ES-I3 (cell line): ENCODE data around the gene TBC1D9B.

ENCODE experiments used
- H3K36me3 ChIP-seq: 2 replicates; pipeline ENCODE4 v1.6.1; 2013; ENCODE audit warnings: mild to moderate bottlenecking, low read length, control low read depth, moderate library complexity; ENCODE audit not compliant: insufficient read depth
- H3K4me1 ChIP-seq: 2 replicates; pipeline ENCODE4 v1.6.1; 2013; ENCODE audit warnings: mild to moderate bottlenecking, control low read depth, low read length; ENCODE audit not compliant: insufficient read depth
- H3K9ac ChIP-seq: 2 replicates; pipeline ENCODE4 v1.6.1; 2013; ENCODE audit warnings: low read depth, mild to moderate bottlenecking, low read length, moderate library complexity
- H3K9me3 ChIP-seq: 2 replicates; pipeline ENCODE4 v1.6.1; 2013; ENCODE audit warnings: mild to moderate bottlenecking, low read length, moderate library complexity; ENCODE audit not compliant: control insufficient read depth, insufficient read depth

The TBC1D9B gene

DNA sequence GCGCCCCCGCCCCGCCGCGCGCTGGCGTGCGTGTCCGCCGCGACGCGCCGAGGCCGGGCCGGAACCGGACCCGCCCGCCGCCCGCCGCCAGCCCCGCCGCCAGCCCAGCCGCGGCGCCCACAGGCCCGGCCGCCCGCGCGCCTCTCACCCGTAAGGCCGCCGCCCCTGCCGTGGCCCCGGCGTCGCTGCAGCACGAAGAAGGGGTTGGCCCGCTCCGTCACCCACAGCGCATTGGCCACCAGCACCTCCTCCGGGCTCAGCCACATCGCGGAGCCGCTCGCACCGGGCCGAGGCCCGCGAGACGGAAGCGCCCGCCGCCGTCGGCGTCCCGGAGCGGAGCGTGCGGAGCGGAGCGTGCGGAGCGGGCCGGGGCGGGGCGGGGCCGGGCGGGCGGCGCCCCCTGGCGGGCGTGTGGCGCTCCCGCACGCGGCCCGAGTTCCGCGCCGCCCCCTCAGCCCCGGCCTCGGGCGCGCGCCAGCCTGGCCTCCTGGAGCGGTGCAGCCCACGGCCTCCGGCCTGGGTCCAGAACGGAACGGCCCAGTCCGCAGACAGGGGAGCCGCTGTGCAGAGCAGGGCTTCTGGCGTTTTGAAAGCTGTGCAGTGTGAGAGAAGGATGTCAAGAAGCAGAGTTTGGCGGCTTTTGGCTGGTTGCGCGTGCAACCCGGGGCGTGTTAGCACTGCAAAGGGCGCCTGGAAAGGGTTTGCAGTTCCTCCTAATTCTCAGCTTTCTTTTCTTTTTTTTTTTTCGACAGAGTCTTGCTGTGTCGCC, at the start of gene TBC1D9B:
Gene TBC1D9B (minus strand): TSS at position 342 of the 769 bp plus-strand sequence. CDS start 76 bp downstream, at position 266.
- Histone ChIP-seq H3K9ac (peak within 1 kb of the TSS; percentile 63), H3K4me1 (no peaks in the 10 kb centered on the region)

DNA sequence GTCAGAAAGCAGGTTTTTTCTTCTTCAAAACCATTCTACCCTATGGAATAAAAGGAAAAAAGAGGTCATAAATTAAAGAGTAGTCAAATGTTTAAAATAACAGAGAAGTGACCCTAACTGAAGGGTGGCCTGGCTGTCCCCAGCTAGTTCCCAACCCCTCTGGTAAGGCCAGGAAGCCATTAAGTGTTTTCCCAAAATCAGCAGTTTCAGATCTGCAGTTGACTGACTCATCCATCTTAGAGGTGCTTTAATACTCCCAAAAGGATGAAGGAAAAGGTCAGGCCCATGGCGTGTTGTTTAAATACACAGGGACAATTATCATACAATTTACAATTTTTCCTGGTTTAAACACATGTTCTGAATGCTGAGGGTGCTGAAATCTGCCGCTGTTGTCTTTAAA, 47.9 kb upstream of the TBC1D9B start:
- Histone ChIP-seq H3K4me1 (no peaks in the 10 kb centered on the region), H3K9ac (no peak overlapping the region), H3K36me3 (peaks cover 3% of the 10 kb centered on the region; the same call in 1 of the 2 replicates), H3K9me3 (no peaks in the 10 kb centered on the region)

More for the DNA sequence above, at the start of gene TBC1D9B:
- Histone ChIP-seq H3K9me3 (no peaks in the 10 kb centered on the region), H3K36me3 (no peaks in the 10 kb centered on the region; the same call in 1 of the 2 replicates)

DNA sequence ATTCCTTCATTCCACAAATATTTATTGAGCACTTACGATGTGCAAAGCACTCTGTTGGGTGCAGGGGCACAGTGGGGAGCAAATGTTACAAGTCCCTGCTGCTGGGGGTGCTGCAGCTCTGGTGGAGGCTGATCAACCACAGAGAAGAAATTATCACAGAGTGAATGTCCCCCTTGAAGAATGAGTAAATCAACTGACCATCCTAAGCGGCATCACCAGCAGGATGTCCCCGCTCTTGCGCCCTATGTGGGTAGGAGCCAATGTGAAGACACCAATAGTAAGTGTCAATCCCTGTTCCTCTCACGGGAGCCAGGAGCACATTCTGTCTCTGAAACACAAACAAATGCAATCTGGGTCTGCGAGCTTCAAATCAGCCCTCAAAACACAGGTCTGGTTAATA, 47.4 kb upstream of the TBC1D9B start:
- no peaks in the 10 kb centered on the region for H3K4me1 ChIP-seq
- H3K9me3 ChIP-seq, result no peaks in the 10 kb centered on the region
- peaks cover 3% of the 10 kb centered on the region; the same call in 1 of the 2 replicates for H3K36me3 ChIP-seq
- H3K9ac ChIP-seq, result no peak overlapping the region

DNA sequence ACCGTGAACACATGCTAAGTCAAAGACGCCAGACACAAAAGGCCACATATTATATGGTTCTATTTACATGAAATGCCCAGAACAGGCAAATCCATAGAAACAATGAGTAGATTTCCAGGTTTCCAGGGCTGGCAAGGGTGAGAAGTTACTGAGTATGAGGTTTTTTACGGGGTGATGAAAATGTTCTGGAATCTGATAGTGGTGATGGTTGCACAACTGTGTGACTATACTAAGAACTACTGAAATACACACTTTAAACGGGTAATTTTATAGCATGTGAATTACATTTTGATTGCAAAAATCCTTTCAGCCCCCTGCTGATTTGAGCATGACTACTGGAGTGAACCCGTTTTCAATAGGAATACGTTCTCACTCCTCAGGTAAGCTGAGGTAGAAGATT, 46.7 kb upstream of the TBC1D9B start:
- no peak overlapping the region for H3K9ac ChIP-seq

DNA sequence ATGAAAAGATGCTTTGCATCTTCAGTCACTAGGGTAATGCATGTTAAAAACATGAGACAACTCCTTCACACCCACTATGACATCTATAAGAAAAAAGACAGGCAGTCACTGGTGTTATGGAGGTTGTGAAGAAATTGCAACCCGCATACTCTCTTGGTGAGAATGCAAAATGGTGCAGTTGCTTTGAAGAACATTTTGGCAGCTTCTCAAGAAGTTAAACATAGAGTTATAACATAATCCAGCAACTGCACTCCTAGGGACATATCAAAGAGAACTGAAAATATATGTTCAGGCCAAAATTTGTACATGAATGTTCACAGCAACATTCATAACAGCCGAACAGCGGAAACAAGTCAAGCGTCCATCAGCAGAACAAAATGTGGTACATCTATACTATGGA, 46.3 kb upstream of the TBC1D9B start:
- H3K9ac ChIP-seq, result no peak overlapping the region
- no peaks in the 10 kb centered on the region for H3K9me3 ChIP-seq
- H3K36me3 ChIP-seq, result peaks cover 3% of the 10 kb centered on the region; the same call in 1 of the 2 replicates
- no peaks in the 10 kb centered on the region for H3K4me1 ChIP-seq

More for the DNA sequence above, 46.7 kb upstream of the TBC1D9B start:
- no peaks in the 10 kb centered on the region for H3K4me1 ChIP-seq
- H3K36me3 ChIP-seq, result peaks cover 3% of the 10 kb centered on the region; the same call in 1 of the 2 replicates
- no peaks in the 10 kb centered on the region for H3K9me3 ChIP-seq

DNA sequence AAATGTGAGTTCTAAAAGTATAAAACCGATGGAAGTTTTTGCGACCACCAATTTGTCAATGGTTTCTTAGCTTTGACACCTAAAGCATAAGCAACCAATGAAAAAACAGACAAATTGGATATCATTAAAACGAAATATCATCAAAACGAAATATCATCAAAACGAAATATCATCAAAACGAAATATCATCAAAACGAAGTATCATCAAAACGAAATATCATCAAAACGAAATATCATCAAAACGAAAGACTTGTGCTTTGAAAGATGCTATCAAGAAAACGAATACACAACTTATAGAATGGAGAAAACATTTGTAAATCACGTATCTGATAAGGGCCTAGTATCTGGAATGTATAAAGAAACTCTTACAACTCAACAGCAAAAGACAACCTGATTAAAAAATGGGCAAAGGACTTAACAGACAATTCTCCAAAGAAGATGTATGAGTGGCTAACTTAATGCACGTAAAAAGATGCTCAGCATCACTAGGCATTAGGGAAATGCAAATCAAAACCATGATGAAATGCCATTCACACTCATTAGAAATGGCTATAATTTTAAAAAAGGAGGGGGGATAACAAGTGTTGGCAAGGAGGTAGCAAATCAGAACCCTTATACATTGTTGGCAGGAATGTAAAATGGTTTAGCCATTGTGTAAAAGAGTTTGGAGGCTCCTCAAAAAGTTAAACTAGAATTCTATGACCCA, 29.4 kb upstream of the TBC1D9B start:
- Histone ChIP-seq H3K9ac (no peak overlapping the region), H3K4me1 (no peaks in the 10 kb centered on the region), H3K36me3 (no peaks in the 10 kb centered on the region), H3K9me3 (no peaks in the 10 kb centered on the region)

DNA sequence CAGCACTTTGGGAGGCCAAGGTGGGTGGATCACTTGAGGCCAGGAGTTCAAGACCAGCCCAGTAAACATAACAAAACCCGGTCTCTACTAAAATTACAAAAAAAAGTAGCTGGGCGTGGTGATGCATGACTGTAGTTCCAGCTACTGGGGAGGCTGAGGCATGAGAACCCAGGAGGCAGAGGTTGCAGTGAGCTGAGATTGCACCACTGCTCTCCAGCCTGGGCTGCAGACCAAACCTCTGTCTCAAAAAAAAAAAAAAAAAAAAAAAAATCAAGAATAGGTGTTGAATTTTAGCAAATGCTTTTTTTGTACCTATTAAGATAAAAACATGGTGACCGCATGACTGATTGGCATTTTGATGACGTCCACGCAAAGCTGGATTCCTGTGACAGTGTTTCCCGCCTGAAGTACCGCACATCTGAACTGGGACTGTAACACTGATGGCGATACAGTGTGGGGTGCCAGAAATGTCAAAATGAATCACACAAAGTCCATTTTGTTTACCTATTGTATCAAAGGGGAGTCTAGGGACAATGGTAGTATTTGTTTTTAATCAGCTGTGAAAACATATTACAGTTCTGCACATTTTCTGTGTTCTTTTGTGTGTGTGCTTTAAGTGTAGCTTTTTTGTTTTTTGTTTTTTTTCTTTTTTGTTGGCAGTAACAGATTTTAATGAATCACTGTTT, 23.2 kb upstream of the TBC1D9B start:
- Histone ChIP-seq H3K36me3 (no peaks in the 10 kb centered on the region), H3K9ac (no peak overlapping the region), H3K9me3 (no peaks in the 10 kb centered on the region), H3K4me1 (no peaks in the 10 kb centered on the region)

DNA sequence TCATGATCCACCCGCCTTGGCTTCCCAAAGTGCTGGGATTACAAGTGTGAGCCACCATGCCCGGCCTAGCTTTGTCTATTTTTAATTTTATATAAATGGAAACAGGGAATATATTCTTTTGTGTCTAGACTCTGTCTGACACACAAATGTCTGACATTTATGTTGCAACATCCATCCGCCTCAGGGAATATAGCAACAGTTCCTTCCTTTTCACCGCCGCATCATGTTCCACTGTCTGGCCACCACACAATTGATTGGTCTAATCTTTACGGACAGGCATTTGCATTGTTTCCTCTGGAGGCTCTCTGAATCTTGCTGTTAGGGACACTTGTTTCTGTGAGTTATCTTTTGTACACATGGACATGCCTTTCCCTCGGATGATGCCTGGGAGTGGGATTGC, 20.1 kb upstream of the TBC1D9B start:
- Histone ChIP-seq H3K9me3 (no peaks in the 10 kb centered on the region), H3K4me1 (no peaks in the 10 kb centered on the region), H3K36me3 (no peaks in the 10 kb centered on the region), H3K9ac (no peak overlapping the region)

DNA sequence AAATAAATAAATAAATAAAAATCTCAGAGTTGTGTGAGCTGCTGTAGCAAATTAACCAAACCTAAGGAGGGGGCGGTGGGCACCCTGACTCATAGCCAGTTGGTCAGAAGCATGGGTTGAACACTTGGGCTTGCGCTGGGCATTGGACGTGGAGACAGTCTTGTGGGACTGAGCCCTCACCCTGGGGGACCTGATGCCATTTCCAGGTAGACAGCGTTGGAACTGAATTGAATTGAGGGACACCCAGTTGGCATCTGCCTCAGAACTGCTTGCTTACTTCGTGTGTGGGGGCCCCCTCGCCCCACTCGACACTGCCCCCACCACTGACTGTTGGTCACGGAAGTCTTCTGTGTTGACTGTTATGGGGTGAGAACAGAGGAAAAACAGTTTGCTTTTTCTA, 19.0 kb upstream of the TBC1D9B start:
- Histone ChIP-seq H3K4me1 (no peaks in the 10 kb centered on the region), H3K36me3 (no peaks in the 10 kb centered on the region), H3K9ac (no peak overlapping the region), H3K9me3 (no peaks in the 10 kb centered on the region)

DNA sequence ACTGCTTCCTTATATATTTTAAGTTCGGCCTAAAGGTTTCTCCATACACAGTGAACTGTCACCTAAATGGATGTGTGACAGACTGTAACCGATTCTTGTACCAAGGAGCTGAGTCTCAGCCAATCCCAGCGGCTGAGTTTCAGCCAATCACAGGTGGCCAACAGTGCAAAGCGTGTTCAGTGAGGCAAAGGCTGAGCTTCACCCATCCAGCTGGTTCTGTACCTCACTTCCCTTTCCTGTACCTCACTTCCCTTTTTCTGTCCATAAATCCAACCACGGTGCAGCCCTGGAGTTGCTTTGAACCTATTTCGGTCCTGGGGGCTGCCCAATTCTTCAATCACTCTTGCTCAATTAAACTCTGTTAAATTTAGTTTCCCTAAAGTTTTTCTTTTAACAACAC, 15.7 kb upstream of the TBC1D9B start:
- Histone ChIP-seq H3K36me3 (no peaks in the 10 kb centered on the region), H3K4me1 (no peaks in the 10 kb centered on the region), H3K9ac (no peak overlapping the region), H3K9me3 (no peaks in the 10 kb centered on the region)

DNA sequence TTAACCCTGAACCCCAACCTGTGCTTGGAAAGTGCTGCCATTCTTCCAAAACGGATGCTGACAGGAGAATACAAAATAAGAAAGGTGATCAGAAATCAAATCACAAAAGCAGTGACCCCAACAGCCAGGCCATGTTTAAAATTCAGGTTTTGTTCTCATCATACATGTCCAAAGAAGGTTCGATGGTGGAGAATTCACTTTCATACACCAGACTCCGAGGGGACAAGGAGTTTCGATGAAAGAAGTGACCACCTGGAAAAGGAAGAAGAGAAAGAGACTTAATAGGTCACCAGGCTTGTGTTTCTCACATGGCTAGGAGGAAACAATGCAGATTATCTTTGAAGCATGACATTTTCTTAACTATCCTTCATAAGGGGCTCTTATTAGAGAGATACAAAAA, 12.5 kb upstream of the TBC1D9B start:
- no peak overlapping the region for H3K9ac ChIP-seq
- peaks cover 4% of the 10 kb centered on the region for H3K4me1 ChIP-seq
- no peaks in the 10 kb centered on the region for H3K36me3 ChIP-seq
- no peaks in the 10 kb centered on the region for H3K9me3 ChIP-seq

DNA sequence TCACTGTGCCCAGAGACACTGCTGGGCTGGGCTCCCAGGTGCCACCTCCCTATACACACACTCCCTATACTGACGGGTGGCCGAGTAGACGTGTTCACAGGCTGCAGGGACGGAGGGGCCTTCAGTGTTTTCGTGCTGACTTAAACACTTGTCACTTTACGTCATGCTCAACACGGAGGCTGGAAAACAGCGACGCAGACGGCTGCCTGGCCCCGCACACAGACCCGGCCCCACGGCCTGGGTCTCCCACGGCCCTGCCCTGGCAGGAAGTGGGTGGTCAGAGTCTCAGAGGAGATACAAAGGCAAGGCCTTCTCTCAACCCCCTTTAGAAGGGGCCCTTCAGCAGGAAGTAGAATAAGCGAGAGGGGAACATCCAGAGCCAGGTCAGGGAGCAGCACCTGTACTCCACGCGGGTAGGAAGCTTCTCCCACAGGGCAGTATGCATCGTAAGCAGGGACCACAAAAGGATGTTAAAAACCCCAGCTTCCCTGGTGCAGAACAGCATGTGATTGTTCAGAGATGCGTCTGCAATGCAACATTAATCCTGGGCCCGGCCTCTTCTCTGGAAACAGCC, 11.9 kb upstream of the TBC1D9B start:
- Histone ChIP-seq H3K9me3 (no peaks in the 10 kb centered on the region), H3K4me1 (peaks cover 4% of the 10 kb centered on the region), H3K9ac (no peak overlapping the region), H3K36me3 (no peaks in the 10 kb centered on the region)

DNA sequence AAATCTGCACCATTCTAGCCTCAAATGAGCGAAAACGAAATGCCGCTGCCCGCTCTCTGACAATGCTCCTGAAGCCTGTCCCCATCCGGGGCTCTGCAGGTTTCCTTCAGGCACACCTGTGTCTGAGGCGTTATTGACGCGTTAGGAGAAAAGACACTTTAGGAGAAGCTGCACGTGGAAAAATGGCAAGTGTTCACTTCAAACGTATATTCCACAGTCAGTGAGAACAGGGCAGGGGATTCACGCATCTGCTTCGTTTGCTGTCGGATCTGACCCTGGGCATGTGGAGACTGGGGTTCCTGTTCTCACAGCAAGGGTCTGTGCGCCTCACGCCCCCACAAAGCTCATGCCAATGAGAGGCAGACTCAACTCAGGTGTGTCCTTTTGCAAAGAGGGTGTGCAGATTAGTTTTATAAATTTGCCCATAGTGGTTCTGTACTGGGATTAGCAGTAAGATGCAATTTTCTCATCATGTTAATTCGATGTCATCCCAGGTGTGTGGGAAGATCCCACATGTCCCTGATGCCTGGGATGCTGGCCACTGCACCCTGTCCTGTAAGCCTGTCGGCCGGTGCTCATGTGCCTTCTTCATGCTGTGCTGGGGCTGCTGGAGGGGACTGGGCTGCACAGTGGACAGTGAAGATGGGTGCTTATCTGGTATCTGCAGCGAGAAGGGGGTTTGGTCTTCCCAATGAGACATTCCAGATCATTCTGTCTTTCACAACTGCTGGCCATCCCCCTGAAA, 11.2 kb upstream of the TBC1D9B start:
- Histone ChIP-seq H3K4me1 (peaks cover 7% of the 10 kb centered on the region), H3K36me3 (no peaks in the 10 kb centered on the region), H3K9ac (no peak overlapping the region), H3K9me3 (no peaks in the 10 kb centered on the region)

DNA sequence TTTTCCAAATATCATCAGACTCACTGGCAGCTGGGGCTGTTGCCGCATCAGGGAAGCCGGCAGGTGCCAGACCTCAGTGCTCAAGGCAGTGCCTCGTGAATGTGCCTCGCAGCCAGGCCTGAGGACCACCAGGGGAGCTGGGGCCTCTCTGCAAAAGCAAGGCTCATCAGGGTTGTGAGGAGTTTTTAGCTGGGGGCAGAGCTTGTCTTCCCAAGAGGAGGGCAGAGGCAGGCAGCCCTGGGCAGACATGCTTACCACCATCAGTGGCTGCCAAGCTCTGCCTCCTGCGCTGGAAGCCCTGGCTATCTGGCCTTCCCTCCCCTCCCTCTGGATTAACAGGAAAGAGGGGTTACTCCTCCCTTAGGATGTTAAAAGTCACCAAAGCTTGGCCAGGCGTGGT, 8.8 kb upstream of the TBC1D9B start:
- no peaks in the 10 kb centered on the region for H3K36me3 ChIP-seq
- H3K4me1 ChIP-seq, result peaks cover 10% of the 10 kb centered on the region
- no peaks in the 10 kb centered on the region for H3K9me3 ChIP-seq
- H3K9ac ChIP-seq, result no peak overlapping the region
